Measurements from ENCODE around the gene FAM184A. TPM values are rescaled to one million over a fixed set of nuclear protein-coding genes. Genes with fewer than 3 reads are reported as not detected.

Gene FAM184A
- total RNA-seq, 4 donors from 2014 or later: 19.3 to 37.1 (median 21.3) TPM

- H3K4me1 ChIP-seq: no peaks in the 10 kb centered on the region
- intact Hi-C loops (cut with DNase I): no loop called here
- DNase-seq: no peak
- no peaks in the 10 kb centered on the region for H3K9me3 ChIP-seq
- no peaks in the 10 kb centered on the region for H3K36me3 ChIP-seq
- 78 to 86% methylated on average over 1 of the region's 1 CpG for WGBS, 2 donors
- TF ChIP-seq, protein P1, sequence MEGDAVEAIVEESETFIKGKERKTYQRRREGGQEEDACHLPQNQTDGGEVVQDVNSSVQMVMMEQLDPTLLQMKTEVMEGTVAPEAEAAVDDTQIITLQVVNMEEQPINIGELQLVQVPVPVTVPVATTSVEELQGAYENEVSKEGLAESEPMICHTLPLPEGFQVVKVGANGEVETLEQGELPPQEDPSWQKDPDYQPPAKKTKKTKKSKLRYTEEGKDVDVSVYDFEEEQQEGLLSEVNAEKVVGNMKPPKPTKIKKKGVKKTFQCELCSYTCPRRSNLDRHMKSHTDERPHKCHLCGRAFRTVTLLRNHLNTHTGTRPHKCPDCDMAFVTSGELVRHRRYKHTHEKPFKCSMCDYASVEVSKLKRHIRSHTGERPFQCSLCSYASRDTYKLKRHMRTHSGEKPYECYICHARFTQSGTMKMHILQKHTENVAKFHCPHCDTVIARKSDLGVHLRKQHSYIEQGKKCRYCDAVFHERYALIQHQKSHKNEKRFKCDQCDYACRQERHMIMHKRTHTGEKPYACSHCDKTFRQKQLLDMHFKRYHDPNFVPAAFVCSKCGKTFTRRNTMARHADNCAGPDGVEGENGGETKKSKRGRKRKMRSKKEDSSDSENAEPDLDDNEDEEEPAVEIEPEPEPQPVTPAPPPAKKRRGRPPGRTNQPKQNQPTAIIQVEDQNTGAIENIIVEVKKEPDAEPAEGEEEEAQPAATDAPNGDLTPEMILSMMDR (IDR thresholded peaks at IDR 0.05): no peak
- TF ChIP-seq POLR2A (IDR thresholded peaks at IDR 0.05): no peak
- peak overlapping the region in 1 of 3 donors; percentile 10 for H3K27ac ChIP-seq
- H3K4me3 ChIP-seq (replicated peaks in 1 of 3): no peak overlapping the region
- H3K27me3 ChIP-seq: no peaks in the 10 kb centered on the region
Measured at GRCh38 chr6:119066517-119066916, 11.9 kb downstream of the FAM184A start.

DNA sequence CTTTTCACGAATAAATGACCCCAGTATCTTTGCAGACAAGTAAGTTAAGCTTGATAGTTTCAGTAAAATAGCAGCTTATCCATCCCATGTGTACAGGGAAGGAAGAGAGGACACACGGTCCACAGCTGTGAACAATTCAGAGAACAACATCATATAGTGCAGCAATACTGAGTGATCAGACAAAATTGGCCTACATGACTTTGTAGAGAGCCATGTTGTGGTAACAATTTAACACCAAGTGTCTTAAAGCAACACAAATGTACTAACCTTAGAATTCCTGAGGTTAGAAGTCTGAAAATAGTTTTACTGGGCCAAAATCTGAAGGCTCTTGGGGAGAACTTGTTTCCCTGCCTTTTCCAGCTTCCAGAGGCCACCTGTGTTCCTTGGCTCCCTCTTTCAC is 12.5 kb downstream of the FAM184A start:
- intact Hi-C loops (cut with DNase I): no loop called here
- Histone ChIP-seq H3K27ac (peak overlapping the region in 2 of 3 donors; percentile 19 to 42), H3K4me1 (no peaks in the 10 kb centered on the region), H3K36me3 (no peaks in the 10 kb centered on the region), H3K27me3 (no peaks in the 10 kb centered on the region), H3K9me3 (no peaks in the 10 kb centered on the region), H3K4me3 (replicated peaks in 1 of 3) (no peak overlapping the region)
- 84 to 90% methylated on average over 2 of the region's 2 CpGs for WGBS, 2 donors
- no peak for DNase-seq
- TF ChIP-seq POLR2A (IDR thresholded peaks at IDR 0.05): no peak
- TF ChIP-seq, protein P1 (IDR thresholded peaks at IDR 0.05): no peak

GRCh38 chr6:119065382-119065781 is 13.1 kb downstream of the FAM184A start:
- TF ChIP-seq, protein P1 (IDR thresholded peaks at IDR 0.05): no peak
- no peak for TF ChIP-seq POLR2A (IDR thresholded peaks at IDR 0.05)
- Histone ChIP-seq H3K27me3 (no peaks in the 10 kb centered on the region), H3K4me1 (no peaks in the 10 kb centered on the region), H3K9me3 (no peaks in the 10 kb centered on the region), H3K4me3 (replicated peaks in 1 of 3) (no peak overlapping the region), H3K27ac (peak overlapping the region in 2 of 3 donors; percentile 19 to 42), H3K36me3 (no peaks in the 10 kb centered on the region)
- no peak for DNase-seq
- WGBS, 2 donors: 80 to 89% methylated on average over 5 of the region's 5 CpGs
- intact Hi-C loops (cut with DNase I): no loop called here

DNA sequence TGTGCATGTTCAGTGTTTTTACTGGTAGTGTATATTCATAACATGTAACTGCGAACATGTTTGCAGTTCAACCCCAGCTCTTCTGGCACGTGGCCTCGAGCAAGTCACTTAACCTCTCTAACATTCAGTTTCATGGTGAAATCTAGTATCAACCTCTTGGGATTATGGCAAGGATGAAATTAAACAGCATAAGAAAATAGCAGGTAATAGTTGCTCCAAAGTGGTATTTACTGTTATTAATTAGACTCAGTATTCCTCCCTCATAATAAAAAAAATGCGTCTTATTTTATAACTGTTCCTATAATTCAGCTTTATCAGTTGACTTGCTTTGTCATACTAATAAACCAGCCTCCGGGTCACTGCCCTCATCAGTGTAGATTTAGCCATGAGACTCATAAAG is 15.0 kb downstream of the FAM184A start:
- TF ChIP-seq, protein P1 (IDR thresholded peaks at IDR 0.05): no peak
- no peak for TF ChIP-seq POLR2A (IDR thresholded peaks at IDR 0.05)
- intact Hi-C loops (cut with DNase I): no loop called here
- DNase-seq: no peak
- no peaks in the 10 kb centered on the region for H3K9me3 ChIP-seq
- WGBS, 2 donors: 86 to 94% methylated on average over 5 of the region's 5 CpGs
- no peak overlapping the region for H3K27ac ChIP-seq
- no peaks in the 10 kb centered on the region for H3K36me3 ChIP-seq
- H3K4me3 ChIP-seq (replicated peaks in 1 of 3): no peak overlapping the region
- H3K27me3 ChIP-seq: no peaks in the 10 kb centered on the region
- no peaks in the 10 kb centered on the region for H3K4me1 ChIP-seq

DNA sequence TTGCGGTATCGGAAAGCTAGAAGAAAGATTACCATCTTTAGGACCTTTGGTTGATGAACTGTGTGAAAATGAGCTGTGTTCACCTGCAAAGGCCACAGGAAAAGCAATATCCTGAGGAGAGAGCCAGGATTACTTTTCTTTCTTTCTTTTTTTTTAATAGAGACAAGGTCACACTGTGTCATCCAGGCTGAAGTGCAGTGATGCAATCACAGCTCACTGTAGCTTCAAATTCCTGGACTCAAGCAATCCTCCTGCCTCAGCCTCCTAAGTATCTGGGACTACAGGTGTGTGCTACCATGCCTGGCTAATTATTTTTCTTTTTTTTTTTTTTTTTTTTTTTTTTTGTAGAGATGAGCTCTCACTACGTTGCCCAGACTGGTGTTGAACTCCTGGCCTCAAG is 17.2 kb downstream of the FAM184A start:
- 91 to 92% methylated on average over 3 of the region's 3 CpGs for WGBS, 2 donors
- no peak overlapping the region for H3K27ac ChIP-seq

More for the DNA sequence above, 17.2 kb downstream of the FAM184A start:
- no peaks in the 10 kb centered on the region for H3K4me1 ChIP-seq
- DNase-seq: no peak
- intact Hi-C loops (cut with DNase I): no loop called here
- H3K9me3 ChIP-seq: no peaks in the 10 kb centered on the region
- H3K36me3 ChIP-seq: no peaks in the 10 kb centered on the region
- H3K27me3 ChIP-seq: no peaks in the 10 kb centered on the region
- TF ChIP-seq, protein P1 (IDR thresholded peaks at IDR 0.05): no peak
- TF ChIP-seq POLR2A (IDR thresholded peaks at IDR 0.05): no peak
- H3K4me3 ChIP-seq (replicated peaks in 1 of 3): no peak overlapping the region
